ENCODE results near the gene SPSB1. TPM values are rescaled to one million over a fixed set of nuclear protein-coding genes. Genes with fewer than 3 reads are reported as not detected.

SPSB1 gene
- total RNA-seq, 1 experiment from 2014 or later = 33.8 TPM

DNA sequence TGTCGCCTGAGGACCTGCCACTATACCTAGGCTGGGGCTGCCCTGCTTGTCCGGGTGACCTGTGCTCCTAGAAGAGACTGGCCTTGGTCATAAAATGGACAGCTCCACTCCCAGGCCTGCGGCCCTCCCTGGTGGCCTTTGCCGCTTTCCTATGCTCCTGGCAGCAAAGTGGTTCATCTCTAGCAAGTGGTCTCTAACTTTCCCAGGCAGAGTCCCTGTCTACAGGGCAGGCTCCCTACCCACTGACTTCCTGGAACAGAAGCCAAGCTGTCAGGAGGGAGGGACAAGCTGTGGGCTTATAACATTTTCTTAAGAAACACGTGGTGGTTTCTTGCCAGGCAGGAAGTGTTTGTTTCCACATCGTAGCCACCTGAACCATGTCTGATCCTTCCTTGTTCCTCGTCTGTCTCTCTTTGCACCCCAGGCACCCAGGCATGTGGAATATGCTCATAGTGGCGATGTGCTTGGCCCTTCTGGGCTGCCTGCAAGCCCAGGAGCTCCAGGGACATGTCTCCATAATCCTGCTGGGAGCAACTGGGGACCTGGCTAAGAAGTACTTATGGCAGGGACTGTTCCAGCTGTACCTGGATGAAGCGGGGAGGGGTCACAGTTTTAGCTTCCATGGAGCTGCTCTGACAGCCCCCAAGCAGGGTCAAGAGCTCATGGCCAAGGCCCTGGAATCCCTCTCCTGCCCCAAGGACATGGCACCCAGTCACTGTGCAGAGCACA is 48.0 kb upstream of the SPSB1 start:
- BruUV-seq (replicated peaks) = no TSS peak
- peak; percentile 27 to 71 for DNase-seq
- Histone ChIP-seq H2AFZ (no peak overlapping the region), H3K9me3 (ENCODE audit: insufficient read depth, low read depth) (no peaks in the 10 kb centered on the region), H4K20me1 (ENCODE audit: insufficient read depth) (no peaks in the 10 kb centered on the region), H3K4me2 (no peak overlapping the region), H3K4me1 (replicated peaks; ENCODE audit: insufficient read depth) (peaks cover 4% of the 10 kb centered on the region; the same call in 1 of the 2 replicates), H3K4me3 (no peak overlapping the region), H3K27ac (no peak overlapping the region), H3K79me2 (ENCODE audit: low read depth) (no peaks in the 10 kb centered on the region), H3K36me3 (ENCODE audit: low read depth) (no peaks in the 10 kb centered on the region), H3K9me2 (ENCODE audit: insufficient read depth) (no peaks in the 10 kb centered on the region), H3K27me3 (ENCODE audit: insufficient read depth, low read depth) (no peaks in the 10 kb centered on the region), H3F3A (ENCODE audit: insufficient read depth, low read depth) (0 out of 2 replicates have a peak, but pooled peaks cover 4% of the 10 kb centered on the region)
- TF ChIP-seq, protein P1, sequence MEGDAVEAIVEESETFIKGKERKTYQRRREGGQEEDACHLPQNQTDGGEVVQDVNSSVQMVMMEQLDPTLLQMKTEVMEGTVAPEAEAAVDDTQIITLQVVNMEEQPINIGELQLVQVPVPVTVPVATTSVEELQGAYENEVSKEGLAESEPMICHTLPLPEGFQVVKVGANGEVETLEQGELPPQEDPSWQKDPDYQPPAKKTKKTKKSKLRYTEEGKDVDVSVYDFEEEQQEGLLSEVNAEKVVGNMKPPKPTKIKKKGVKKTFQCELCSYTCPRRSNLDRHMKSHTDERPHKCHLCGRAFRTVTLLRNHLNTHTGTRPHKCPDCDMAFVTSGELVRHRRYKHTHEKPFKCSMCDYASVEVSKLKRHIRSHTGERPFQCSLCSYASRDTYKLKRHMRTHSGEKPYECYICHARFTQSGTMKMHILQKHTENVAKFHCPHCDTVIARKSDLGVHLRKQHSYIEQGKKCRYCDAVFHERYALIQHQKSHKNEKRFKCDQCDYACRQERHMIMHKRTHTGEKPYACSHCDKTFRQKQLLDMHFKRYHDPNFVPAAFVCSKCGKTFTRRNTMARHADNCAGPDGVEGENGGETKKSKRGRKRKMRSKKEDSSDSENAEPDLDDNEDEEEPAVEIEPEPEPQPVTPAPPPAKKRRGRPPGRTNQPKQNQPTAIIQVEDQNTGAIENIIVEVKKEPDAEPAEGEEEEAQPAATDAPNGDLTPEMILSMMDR (conservative IDR thresholded peaks at IDR 0.05) = no peak
- TF ChIP-seq EZH2 (IDR thresholded peaks at IDR 0.05; ENCODE audit: low read depth) = no peak
- CTCF ChIA-PET = no interaction called here
- intact Hi-C loops (cut with micrococcal nuclease; ENCODE audit: unreplicated experiment) = no loop called here
- POLR2A ChIA-PET (ENCODE audit: unreplicated experiment) = interaction anchor here (0.6 kb wide), 1 partner anchor 38 kb away, joined by 4 read pairs; no protein-coding TSS in a partner anchor

DNA sequence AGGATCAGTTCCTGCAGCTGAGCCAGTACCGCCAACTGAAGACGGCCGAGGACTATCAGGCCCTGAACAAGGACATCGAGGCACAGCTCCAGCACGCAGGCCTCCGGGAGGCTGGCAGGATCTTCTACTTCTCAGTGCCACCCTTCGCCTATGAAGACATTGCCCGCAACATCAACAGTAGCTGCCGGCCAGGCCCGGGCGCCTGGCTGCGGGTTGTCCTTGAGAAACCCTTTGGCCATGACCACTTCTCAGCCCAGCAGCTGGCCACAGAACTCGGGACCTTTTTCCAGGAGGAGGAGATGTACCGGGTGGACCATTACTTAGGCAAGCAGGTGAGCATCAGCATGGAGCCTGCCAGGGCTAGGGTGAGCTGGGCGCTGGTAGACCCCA is 47.5 kb upstream of the SPSB1 start:
- H3K36me3 ChIP-seq (ENCODE audit: low read depth) = no peaks in the 10 kb centered on the region
- no peak overlapping the region for H2AFZ ChIP-seq
- H3K9me3 ChIP-seq (ENCODE audit: insufficient read depth, low read depth) = no peaks in the 10 kb centered on the region
- no TSS peak for BruUV-seq (replicated peaks)
- H3K27me3 ChIP-seq (ENCODE audit: insufficient read depth, low read depth) = no peaks in the 10 kb centered on the region
- no peak for DNase-seq
- H4K20me1 ChIP-seq (ENCODE audit: insufficient read depth) = no peaks in the 10 kb centered on the region
- no peaks in the 10 kb centered on the region for H3K9me2 ChIP-seq (ENCODE audit: insufficient read depth)
- no peak overlapping the region for H3K4me2 ChIP-seq
- CTCF ChIA-PET = no interaction called here
- no peak overlapping the region for H3K4me3 ChIP-seq
- H3K79me2 ChIP-seq (ENCODE audit: low read depth) = no peaks in the 10 kb centered on the region
- POLR2A ChIA-PET (ENCODE audit: unreplicated experiment) = interaction anchor here (0.6 to 0.7 kb wide), 2 partner anchors 14 to 37 kb away, joined by 4 read pairs; no protein-coding TSS in a partner anchor
- intact Hi-C loops (cut with micrococcal nuclease; ENCODE audit: unreplicated experiment) = no loop called here
- 0 out of 2 replicates have a peak, but pooled peaks cover 4% of the 10 kb centered on the region for H3F3A ChIP-seq (ENCODE audit: insufficient read depth, low read depth)
- H3K27ac ChIP-seq = no peak overlapping the region
- no peak for TF ChIP-seq EZH2 (IDR thresholded peaks at IDR 0.05; ENCODE audit: low read depth)
- TF ChIP-seq, protein P1 (conservative IDR thresholded peaks at IDR 0.05) = no peak
- peaks cover 4% of the 10 kb centered on the region; the same call in 1 of the 2 replicates for H3K4me1 ChIP-seq (replicated peaks; ENCODE audit: insufficient read depth)

- Histone ChIP-seq H3K27ac (no peak overlapping the region), H3K4me1 (replicated peaks; ENCODE audit: insufficient read depth) (peaks cover 4% of the 10 kb centered on the region; the same call in 1 of the 2 replicates), H3F3A (ENCODE audit: insufficient read depth, low read depth) (0 out of 2 replicates have a peak, but pooled peaks cover 4% of the 10 kb centered on the region), H4K20me1 (ENCODE audit: insufficient read depth) (no peaks in the 10 kb centered on the region), H3K4me3 (no peak overlapping the region), H3K9me2 (ENCODE audit: insufficient read depth) (no peaks in the 10 kb centered on the region), H3K36me3 (ENCODE audit: low read depth) (no peaks in the 10 kb centered on the region), H3K4me2 (no peak overlapping the region), H3K27me3 (ENCODE audit: insufficient read depth, low read depth) (no peaks in the 10 kb centered on the region), H3K79me2 (ENCODE audit: low read depth) (no peaks in the 10 kb centered on the region), H2AFZ (no peak overlapping the region), H3K9me3 (ENCODE audit: insufficient read depth, low read depth) (no peaks in the 10 kb centered on the region)
- intact Hi-C loops (cut with micrococcal nuclease; ENCODE audit: unreplicated experiment) = no loop called here
- no TSS peak for BruUV-seq (replicated peaks)
- ChIA-PET POLR2A (ENCODE audit: unreplicated experiment) (interaction anchor here (0.7 kb wide), 1 partner anchor 15 kb away, joined by 4 read pairs; no protein-coding TSS in a partner anchor), CTCF (no interaction called here)
- no peak for DNase-seq
- TF ChIP-seq, protein P1 (conservative IDR thresholded peaks at IDR 0.05) = no peak
- no peak for TF ChIP-seq EZH2 (IDR thresholded peaks at IDR 0.05; ENCODE audit: low read depth)
These were observed 47.0 kb upstream of the SPSB1 start for GRCh38 chr1:9245661-9246060.
